SK-N-MC (cell line): ENCODE measurements around the gene FRG2.
"Not testable (repeated sequence)": the region's sequence is repeated elsewhere in the genome, so short reads cannot be mapped to it uniquely, and the experiment has no call there.

ENCODE experiments used
- DNase-seq: peaks from one replicate; pipeline ENCODE4 v3.0.0-alpha.2; 2011; ENCODE audit warnings: low read depth, low spot score
- H3K27ac ChIP-seq: fragments of 200-600 bp; sonication (generic); 2 replicates; pipeline ENCODE4 v1.5.1; 2016; ENCODE audit warnings: mixed run types
- H3K36me3 ChIP-seq: fragments of 200-600 bp; sonication (generic); 2 replicates; pipeline ENCODE4 v1.6.1; 2017; ENCODE audit warnings: antibody characterized with exemption, low read length, mixed read lengths; ENCODE audit not compliant: insufficient read depth
- H3K4me3 ChIP-seq: fragments of 200-600 bp; sonication (generic); 2 replicates; pipeline ENCODE4 v1.5.1; 2016
- H3K9ac ChIP-seq: fragments of 200-600 bp; sonication (generic); 2 replicates; pipeline ENCODE4 v1.8.0; 2017; ENCODE audit warnings: mixed run types, mixed read lengths; ENCODE audit not compliant: insufficient read length
- H3K9me3 ChIP-seq: fragments of 200-600 bp; sonication (generic); 2 replicates; pipeline ENCODE4 v1.6.1; 2017; ENCODE audit warnings: low read depth, mild to moderate bottlenecking, antibody characterized with exemption, low read length, moderate library complexity, mixed read lengths

The FRG2 gene

GRCh38 chr4:190027156-190027555 lies at the start of gene FRG2:
Gene FRG2 (minus strand): TSS chr4:190027256. CDS start chr4:190027204, 52 bp downstream.
- not testable (repeated sequence) for H3K4me3 ChIP-seq

GRCh38 chr4:190068351-190068750 lies 41.3 kb upstream of the FRG2 start:
- not testable (repeated sequence) for H3K9me3 ChIP-seq, H3K4me3 ChIP-seq, H3K36me3 ChIP-seq, H3K9ac ChIP-seq, DNase-seq, H3K27ac ChIP-seq

More at GRCh38 chr4:190027156-190027555, at the start of gene FRG2:
- not testable (repeated sequence) for H3K9ac ChIP-seq, H3K9me3 ChIP-seq, H3K27ac ChIP-seq, DNase-seq, H3K36me3 ChIP-seq

- not testable (repeated sequence) for H3K4me3 ChIP-seq, DNase-seq
These were observed 37.7 kb upstream of the FRG2 start for GRCh38 chr4:190064805-190065204.

GRCh38 chr4:190064342-190064741 lies 37.3 kb upstream of the FRG2 start, which contains the start of gene DBET:
Gene DBET (plus strand): TSS chr4:190064502.
- H3K9ac ChIP-seq, H3K9me3 ChIP-seq, H3K36me3 ChIP-seq, H3K27ac ChIP-seq, H3K4me3 ChIP-seq, DNase-seq: not testable (repeated sequence)

More at GRCh38 chr4:190064805-190065204, 37.7 kb upstream of the FRG2 start:
- not testable (repeated sequence) for H3K9me3 ChIP-seq, H3K9ac ChIP-seq, H3K27ac ChIP-seq, H3K36me3 ChIP-seq

- H3K36me3 ChIP-seq: not testable (repeated sequence)
These were observed 31.9 kb upstream of the FRG2 start for GRCh38 chr4:190058997-190059396.

GRCh38 chr4:190049378-190050239 lies 22.6 kb upstream of the FRG2 start:
- H3K27ac ChIP-seq, H3K9ac ChIP-seq, H3K4me3 ChIP-seq, H3K9me3 ChIP-seq, DNase-seq, H3K36me3 ChIP-seq: not testable (repeated sequence)

More at GRCh38 chr4:190058997-190059396, 31.9 kb upstream of the FRG2 start:
- H3K9ac ChIP-seq, H3K4me3 ChIP-seq, H3K27ac ChIP-seq, DNase-seq, H3K9me3 ChIP-seq: not testable (repeated sequence)

GRCh38 chr4:190047627-190048026 lies 20.6 kb upstream of the FRG2 start:
- H3K27ac ChIP-seq, H3K9me3 ChIP-seq, H3K9ac ChIP-seq, DNase-seq, H3K4me3 ChIP-seq, H3K36me3 ChIP-seq: not testable (repeated sequence)

- not testable (repeated sequence) for DNase-seq, H3K27ac ChIP-seq, H3K9me3 ChIP-seq, H3K36me3 ChIP-seq, H3K4me3 ChIP-seq, H3K9ac ChIP-seq
These were observed 13.8 kb upstream of the FRG2 start for GRCh38 chr4:190040873-190041272.

GRCh38 chr4:190037704-190038388 lies 10.8 kb upstream of the FRG2 start:
- H3K4me3 ChIP-seq, H3K27ac ChIP-seq, H3K9ac ChIP-seq, H3K36me3 ChIP-seq, H3K9me3 ChIP-seq, DNase-seq: not testable (repeated sequence)

- not testable (repeated sequence) for H3K9me3 ChIP-seq, DNase-seq, H3K4me3 ChIP-seq, H3K9ac ChIP-seq, H3K27ac ChIP-seq, H3K36me3 ChIP-seq
These were observed 4.2 kb upstream of the FRG2 start for GRCh38 chr4:190031264-190031663.

- not testable (repeated sequence) for H3K27ac ChIP-seq, H3K4me3 ChIP-seq, H3K9me3 ChIP-seq, DNase-seq, H3K9ac ChIP-seq, H3K36me3 ChIP-seq
These were observed 4.3 kb downstream of the FRG2 start for GRCh38 chr4:190022614-190023281.

- not testable (repeated sequence) for H3K27ac ChIP-seq, H3K9me3 ChIP-seq, H3K4me3 ChIP-seq, DNase-seq, H3K9ac ChIP-seq, H3K36me3 ChIP-seq
These were observed 5.1 kb downstream of the FRG2 start for GRCh38 chr4:190021973-190022372.
